IPS-NIHi7 (cell line): ENCODE results near the gene FJX1.
"Not testable (repeated sequence)": the region's sequence is repeated elsewhere in the genome, so short reads cannot be mapped to it uniquely, and the experiment has no call there.

Source experiments
- DNase-seq: peaks from one replicate; pipeline ENCODE4 v3.0.0; 2012; ENCODE audit warnings: mixed read lengths; ENCODE audit errors: extremely low spot score

The FJX1 gene

DNA sequence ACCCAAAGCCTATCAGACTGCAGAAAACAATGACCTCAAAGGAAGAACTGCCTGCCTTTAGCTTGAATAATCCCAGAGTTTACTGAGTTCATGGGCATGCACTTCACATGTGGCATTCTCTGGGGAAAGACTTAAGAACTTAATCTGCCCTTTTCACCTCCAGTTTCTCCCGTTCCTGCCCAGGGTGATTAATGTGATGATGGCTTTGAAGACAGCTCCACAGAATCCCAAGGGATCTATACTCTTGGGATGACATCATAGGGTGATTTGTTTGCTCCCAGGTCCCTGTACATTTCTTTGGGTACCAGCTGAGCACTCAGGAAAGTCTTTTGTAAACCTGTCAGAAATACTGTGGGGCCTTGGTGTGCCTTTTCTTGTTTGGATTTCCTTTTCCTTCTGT is 14.0 kb downstream of the FJX1 start:
- no peak for DNase-seq

GRCh38 chr11:35633827-35634423 is 15.7 kb downstream of the FJX1 start:
- no peak for DNase-seq

DNA sequence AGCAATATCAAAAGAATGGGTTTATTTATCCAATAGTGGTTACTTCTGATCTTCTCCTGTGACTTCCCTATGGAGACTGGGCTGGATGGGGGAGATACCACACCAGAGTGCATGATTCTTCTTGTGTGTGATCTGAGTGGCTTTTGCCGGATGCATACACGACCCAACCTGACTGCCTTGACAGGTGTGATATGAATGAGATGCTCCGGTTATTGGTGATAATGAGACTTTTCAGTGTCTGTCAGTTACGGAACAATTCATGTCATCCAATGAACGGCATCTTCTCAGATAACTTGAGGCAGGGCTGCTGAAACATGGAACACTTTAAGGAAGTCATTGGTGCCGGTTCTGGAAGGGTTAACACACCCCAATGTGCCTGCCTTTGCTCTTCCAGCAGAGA is 17.7 kb downstream of the FJX1 start:
- DNase-seq, result no peak

DNA sequence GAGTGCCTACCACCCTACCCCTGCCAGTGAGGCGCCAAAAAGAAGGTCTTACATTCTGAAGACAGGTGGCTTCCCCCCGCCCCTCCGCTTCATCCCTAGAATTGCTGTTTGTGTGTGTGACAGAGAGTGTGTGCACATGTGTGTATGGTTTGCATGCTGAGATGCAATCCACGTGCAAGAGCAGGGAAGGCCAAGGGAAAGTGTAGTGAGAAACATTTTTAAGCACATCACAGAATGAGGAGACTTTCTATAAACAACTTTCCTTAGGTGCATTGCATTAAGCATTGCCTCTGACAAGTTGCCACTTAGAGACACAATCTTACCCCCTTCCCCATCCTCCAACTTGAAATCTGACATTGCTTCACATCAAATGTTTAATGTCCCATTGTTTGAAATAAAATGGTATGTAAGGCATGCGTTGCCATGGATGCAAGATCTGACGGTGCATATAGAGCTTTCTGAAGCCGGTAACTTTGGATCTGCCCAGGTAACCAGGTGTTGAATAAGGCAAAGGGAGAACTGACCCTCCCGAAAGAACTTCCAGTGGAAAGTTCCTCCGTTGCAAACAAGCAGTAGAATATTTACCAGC is 21.4 kb downstream of the FJX1 start:
- no peak for DNase-seq

DNA sequence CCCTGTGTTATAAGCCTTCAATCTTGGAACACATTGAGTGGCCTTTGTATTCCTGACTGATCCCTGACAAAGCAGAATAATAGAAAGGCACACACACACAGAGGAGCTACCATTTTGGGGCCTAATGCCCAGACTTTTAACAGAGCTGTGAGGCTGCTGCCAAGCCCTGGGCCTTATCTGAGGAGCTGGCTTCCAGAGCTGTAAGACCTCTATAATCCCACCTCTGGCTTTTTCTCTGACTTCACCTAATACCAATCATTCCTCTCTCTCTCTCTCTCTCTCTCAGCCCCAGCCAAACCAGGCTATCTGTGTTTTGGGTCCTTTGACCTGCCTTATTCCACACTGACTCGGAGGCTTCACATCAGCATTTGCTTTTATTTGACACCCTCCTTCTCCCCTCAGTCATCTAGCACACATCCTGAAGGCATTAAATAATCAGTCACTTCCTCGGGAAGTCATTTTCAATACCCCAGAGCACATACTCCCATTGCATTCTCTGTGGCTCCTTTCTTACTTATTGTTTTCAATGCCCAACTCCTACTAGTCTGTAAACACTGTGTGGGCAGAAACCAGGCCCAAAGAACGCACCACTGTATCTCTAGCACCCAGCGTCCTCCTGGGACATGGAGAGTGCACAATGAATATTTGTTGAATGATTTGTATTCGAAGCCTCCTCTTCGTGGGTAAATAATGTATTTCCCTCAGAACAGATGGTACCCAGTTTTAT is 23.1 kb downstream of the FJX1 start:
- DNase-seq, result peak; percentile 35

DNA sequence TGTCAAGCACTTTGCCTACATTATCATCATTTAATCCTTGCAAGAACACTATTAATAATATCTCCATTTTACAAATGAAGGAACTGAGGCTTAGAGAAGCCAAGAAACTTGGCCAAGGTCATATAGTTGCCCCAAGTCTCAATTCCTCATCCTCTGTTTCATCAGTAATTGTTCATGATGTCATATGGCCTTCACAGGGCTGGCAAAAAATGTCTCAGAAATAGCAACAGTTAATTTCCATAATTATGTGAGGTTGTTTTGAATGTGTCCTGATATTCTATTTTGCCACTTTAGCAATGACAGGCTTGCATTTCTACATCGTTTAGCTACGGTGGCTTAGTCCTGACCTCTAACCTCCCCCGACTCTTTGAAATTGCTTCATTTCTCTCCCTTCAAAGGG is 23.7 kb downstream of the FJX1 start:
- no peak for DNase-seq

DNA sequence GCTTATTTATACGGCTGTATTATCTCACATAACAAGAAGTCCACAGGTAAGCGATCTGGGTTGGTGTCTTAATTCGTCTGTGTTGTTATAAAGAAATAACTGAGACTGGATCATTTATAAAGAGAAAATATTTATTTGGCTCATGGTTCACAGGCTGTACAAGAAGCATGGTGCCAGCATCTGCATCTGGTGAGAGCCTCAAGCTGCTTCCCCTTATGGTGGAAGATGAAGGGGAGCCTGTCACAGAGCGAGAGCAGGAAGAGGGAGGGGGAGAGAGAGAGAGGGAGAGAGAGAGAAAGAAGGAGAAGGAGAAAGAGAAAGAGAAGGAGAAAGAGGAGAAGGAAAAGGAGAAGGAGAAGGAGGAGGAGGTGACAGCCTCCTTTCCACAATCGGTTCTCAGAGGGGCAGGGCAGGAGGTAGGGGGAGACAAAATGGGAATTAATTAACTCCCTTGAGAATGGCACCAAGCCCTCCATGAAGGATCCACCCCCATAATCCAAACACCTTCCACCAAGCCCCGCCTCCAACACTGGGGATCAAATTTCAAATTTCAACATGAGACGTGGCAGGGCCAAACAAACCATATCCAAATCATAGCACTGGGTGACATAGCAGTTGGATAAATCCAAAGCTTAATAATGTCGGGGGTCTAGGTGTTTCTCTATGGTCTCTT is 29.3 kb downstream of the FJX1 start:
- DNase-seq, result no peak

GRCh38 chr11:35650006-35650405 is 31.7 kb downstream of the FJX1 start:
- no peak for DNase-seq

GRCh38 chr11:35650467-35650866 is 32.2 kb downstream of the FJX1 start:
- no peak for DNase-seq

DNA sequence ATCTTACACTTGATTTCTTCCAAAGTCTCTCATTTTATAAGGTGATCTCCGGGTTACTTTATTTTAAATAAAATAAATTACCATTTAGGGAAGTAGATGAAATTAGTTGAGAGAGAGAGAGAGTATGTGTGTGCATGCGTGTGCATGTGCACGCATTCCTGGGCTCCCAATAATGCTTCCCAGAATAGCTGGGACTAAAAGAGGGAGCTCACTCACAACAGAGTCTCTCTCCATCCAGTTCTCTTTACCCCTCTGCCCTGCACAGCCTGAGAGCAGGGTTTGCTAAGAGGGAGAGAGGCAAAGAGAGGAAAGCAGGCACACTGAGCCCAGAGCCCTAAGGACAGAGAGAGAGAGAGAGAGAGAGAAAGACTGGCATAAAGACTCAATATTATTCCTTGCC is 33.0 kb downstream of the FJX1 start:
- DNase-seq, result no peak

GRCh38 chr11:35652786-35653185 is 34.5 kb downstream of the FJX1 start:
- DNase-seq, result not testable (repeated sequence)

- peak; percentile 41 for DNase-seq
Observed at GRCh38 chr11:35654711-35655110, 36.5 kb downstream of the FJX1 start.

GRCh38 chr11:35655254-35655653 is 37.0 kb downstream of the FJX1 start:
- no peak for DNase-seq

- no peak for DNase-seq
Observed at GRCh38 chr11:35655856-35656255, 37.6 kb downstream of the FJX1 start.

- DNase-seq, result no peak
Observed at GRCh38 chr11:35658020-35658948, 40.0 kb downstream of the FJX1 start.

- DNase-seq, result no peak
Observed at GRCh38 chr11:35661534-35661933, 43.3 kb downstream of the FJX1 start.

DNA sequence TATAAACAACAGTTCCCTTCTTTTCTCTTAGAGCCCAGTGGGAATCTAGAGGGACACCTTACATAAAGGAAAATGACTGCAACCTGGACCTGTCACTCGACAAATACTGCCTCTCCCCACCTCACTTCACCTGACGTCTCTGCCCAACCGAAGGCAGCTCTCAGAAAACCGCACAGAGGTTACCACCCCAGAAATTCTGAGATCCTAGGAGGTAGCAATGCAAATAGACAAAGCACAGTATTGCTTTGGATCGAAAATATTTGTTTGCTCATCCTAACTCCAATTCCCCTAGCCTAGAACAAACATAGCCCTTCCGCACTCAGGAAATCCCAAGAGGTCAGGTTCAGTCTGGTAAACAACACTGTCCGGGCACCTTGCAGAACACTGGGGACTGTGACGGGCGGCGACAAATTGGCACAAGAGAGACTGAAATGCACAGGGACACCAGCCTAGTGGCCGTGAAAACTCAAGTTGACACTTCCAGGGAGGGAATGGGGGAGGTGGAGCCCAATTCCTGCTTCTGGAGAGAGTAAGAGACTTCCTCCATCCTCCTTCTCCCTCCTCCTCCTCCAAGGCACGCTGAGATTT is 43.9 kb downstream of the FJX1 start:
- DNase-seq, result peak; percentile 16

DNA sequence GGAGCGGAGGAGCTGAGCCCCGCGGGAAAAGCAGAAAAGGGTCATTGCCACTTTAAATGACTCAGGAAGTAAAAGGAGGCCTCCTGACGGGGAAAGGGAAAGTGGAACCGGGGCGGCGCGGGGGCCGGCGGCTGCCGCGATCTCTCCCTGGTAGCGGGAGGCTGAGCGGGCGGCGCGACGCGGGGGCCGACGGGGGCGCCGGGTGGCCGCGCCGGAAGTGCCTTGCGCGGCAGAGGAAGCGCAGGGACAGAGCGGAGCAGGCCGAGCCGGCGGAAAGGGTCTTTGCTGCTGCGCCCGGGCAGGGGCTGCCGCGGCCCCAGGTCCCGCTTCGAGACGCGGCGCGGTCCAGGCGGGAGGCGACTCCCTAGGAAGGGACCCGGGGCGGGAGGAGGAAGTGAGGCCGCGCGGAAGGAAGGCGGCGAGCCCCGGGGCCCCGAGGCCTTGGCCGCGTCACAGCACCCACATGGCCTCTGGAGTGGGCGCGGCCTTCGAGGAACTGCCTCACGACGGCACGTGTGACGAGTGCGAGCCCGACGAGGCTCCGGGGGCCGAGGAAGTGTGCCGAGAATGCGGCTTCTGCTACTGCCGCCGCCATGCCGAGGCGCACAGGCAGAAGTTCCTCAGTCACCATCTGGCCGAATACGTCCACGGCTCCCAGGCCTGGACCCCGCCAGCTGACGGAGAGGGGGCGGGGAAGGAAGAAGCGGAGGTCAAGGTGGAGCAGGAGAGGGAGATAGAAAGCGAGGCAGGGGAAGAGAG is 44.6 kb downstream of the FJX1 start, which contains the start of gene TRIM44:
Gene TRIM44 (plus strand): TSS at position 127 of the 759 bp plus-strand sequence. CDS start 337 bp downstream, at position 464.
- peak; percentile 81 for DNase-seq

DNA sequence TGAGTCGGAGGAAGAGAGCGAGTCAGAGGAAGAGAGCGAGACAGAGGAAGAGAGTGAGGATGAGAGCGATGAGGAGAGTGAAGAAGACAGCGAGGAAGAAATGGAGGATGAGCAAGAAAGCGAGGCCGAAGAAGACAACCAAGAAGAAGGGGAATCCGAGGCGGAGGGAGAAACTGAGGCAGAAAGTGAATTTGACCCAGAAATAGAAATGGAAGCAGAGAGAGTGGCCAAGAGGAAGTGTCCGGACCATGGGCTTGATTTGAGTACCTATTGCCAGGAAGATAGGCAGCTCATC is 45.1 kb downstream of the FJX1 start:
- no peak for DNase-seq

GRCh38 chr11:35664977-35665441 is 46.7 kb downstream of the FJX1 start:
- no peak for DNase-seq
